WI38 (cell line): ENCODE measurements around the gene ADGRL2.

Experiments used
- H3K4me3 ChIP-seq: 2 replicates; pipeline ENCODE4 v1.5.1; 2011; ENCODE audit warnings: low read depth, mild to moderate bottlenecking, control low read depth, low read length
- CTCF ChIP-seq: IDR thresholded peaks from 2 replicates; pipeline ENCODE4 v1.5.1; 2012; ENCODE audit warnings: low read depth, mild to moderate bottlenecking, control low read depth, low read length

Gene ADGRL2

GRCh38 chr1:82032068-82032467 lies 231.3 kb downstream of the ADGRL2 start:
- H3K4me3 ChIP-seq = no peak overlapping the region
- no peak for TF ChIP-seq CTCF

GRCh38 chr1:82034812-82035211 lies 234.1 kb downstream of the ADGRL2 start:
- no peak for TF ChIP-seq CTCF
- H3K4me3 ChIP-seq = no peak overlapping the region
